IMR-90 (cell line): Measurements from ENCODE around the gene DTD1. TPM values are rescaled to one million over a fixed set of nuclear protein-coding genes. Genes with fewer than 3 reads are reported as not detected.

Experiments
- ATAC-seq: fragments of 200-7000 bp; cut with Tn5 transposase; 2 replicates; pipeline ENCODE4 v1.9.1; 2020; ENCODE audit warnings: low read depth, mild to moderate bottlenecking, moderate library complexity
- BruUV-seq: library from RNA; stranded (reverse); fragments of 400-500 nt; replicated peaks from 2 replicates; lab custom pipeline; 2021; lab: Mats Ljungman, UMichigan
- CTCF ChIA-PET: fragments of 300-600 bp; formaldehyde crosslinking; extraction: SDS; loops from one replicate; lab custom pipeline; 2021; ENCODE audit warnings: antibody characterized with exemption; lab: Yijun Ruan, JAX
- POLR2A ChIA-PET: fragments of 300-600 bp; sonication (Branson Sonifier 250); formaldehyde crosslinking; loops from one replicate; lab custom pipeline; 2022; ENCODE audit warnings: antibody characterized with exemption; ENCODE audit not compliant: unreplicated experiment; lab: Charles Lee
- DNase-seq: peaks from one replicate; pipeline ENCODE4 v3.0.0; 2013
- H2AFZ ChIP-seq: replicated peaks from 2 replicates; pipeline ENCODE3; 2013; ENCODE audit warnings: low read length, mild to moderate bottlenecking; ENCODE audit not compliant: poor library complexity
- H2AK5ac ChIP-seq: 2 replicates; pipeline ENCODE4 v1.6.1; 2013; ENCODE audit warnings: low read depth, low read length, inconsistent platforms
- H2AK9ac ChIP-seq: replicated peaks from 2 replicates; pipeline ENCODE3; 2013; ENCODE audit warnings: mild to moderate bottlenecking, low read depth, low read length, moderate library complexity; ENCODE audit not compliant: poor library complexity
- H2BK120ac ChIP-seq: 2 replicates; pipeline ENCODE4 v1.6.1; 2013; ENCODE audit warnings: low read depth, low read length, inconsistent platforms
- H2BK15ac ChIP-seq: 3 replicates; pipeline ENCODE4 v1.6.1; 2013; ENCODE audit warnings: low read depth, low read length, inconsistent platforms
- H2BK20ac ChIP-seq: 2 replicates; pipeline ENCODE4 v1.6.1; 2013; ENCODE audit warnings: low read depth, mild to moderate bottlenecking, inconsistent platforms, low read length, moderate library complexity
- H2BK5ac ChIP-seq: 2 replicates; pipeline ENCODE4 v1.6.1; 2013; ENCODE audit warnings: mild to moderate bottlenecking, low read depth, low read length, inconsistent platforms; ENCODE audit not compliant: poor library complexity, severe bottlenecking
- H3K14ac ChIP-seq: replicated peaks from 2 replicates; pipeline ENCODE4 v1.6.1; 2013; ENCODE audit warnings: low read depth, low read length, inconsistent platforms
- H3K18ac ChIP-seq: 2 replicates; pipeline ENCODE4 v1.6.1; 2013; ENCODE audit warnings: low read depth, low read length, control low read depth
- H3K23ac ChIP-seq: 2 replicates; pipeline ENCODE4 v1.6.1; 2013; ENCODE audit warnings: low read depth, low read length, inconsistent platforms
- H3K27ac ChIP-seq: 2 replicates; pipeline ENCODE4 v1.5.1; 2013; ENCODE audit warnings: mild to moderate bottlenecking, control low read depth, low read length; ENCODE audit not compliant: insufficient read depth
- H3K27me3 ChIP-seq: 2 replicates; pipeline ENCODE4 v1.6.1; 2013; ENCODE audit warnings: low read length; ENCODE audit not compliant: control insufficient read depth, insufficient read depth
- H3K36me3 ChIP-seq: 2 replicates; pipeline ENCODE4 v1.6.1; 2013; ENCODE audit warnings: low read length, mixed read lengths; ENCODE audit not compliant: control insufficient read depth, insufficient read depth
- H3K4ac ChIP-seq: 2 replicates; pipeline ENCODE4 v1.6.1; 2013; ENCODE audit warnings: low read depth, low read length, inconsistent platforms
- H3K4me1 ChIP-seq: 2 replicates; pipeline ENCODE4 v1.6.1; 2013; ENCODE audit warnings: low read length, mixed read lengths; ENCODE audit not compliant: control insufficient read depth, insufficient read depth
- H3K4me2 ChIP-seq: 2 replicates; pipeline ENCODE4 v1.6.1; 2013; ENCODE audit warnings: low read depth, mild to moderate bottlenecking, control low read depth, low read length, moderate library complexity
- H3K4me3 ChIP-seq: 2 replicates; pipeline ENCODE4 v1.5.1; 2013; ENCODE audit warnings: low read depth, mild to moderate bottlenecking, control low read depth, low read length, moderate library complexity; ENCODE audit not compliant: insufficient read depth
- H3K56ac ChIP-seq: 2 replicates; pipeline ENCODE4 v1.6.1; 2013; ENCODE audit warnings: low read length, inconsistent platforms; ENCODE audit not compliant: insufficient read depth; ENCODE audit errors: extremely low read depth
- H3K79me1 ChIP-seq, 2 experiments: 2 replicates each; pipeline ENCODE4 v1.6.1; 2013; ENCODE audit warnings: low read length in 2 of 2, inconsistent platforms in 1 of 2, low read depth in 1 of 2
- H3K9ac ChIP-seq: 2 replicates; pipeline ENCODE4 v1.6.1; 2013; ENCODE audit warnings: low read depth, low read length, control low read depth
- H3K9me1 ChIP-seq: 2 replicates; pipeline ENCODE4 v1.6.1; 2013; ENCODE audit warnings: low read length, inconsistent platforms; ENCODE audit not compliant: insufficient read depth
- H3K9me3 ChIP-seq: 2 replicates; pipeline ENCODE4 v1.6.1; 2013; ENCODE audit warnings: low read length; ENCODE audit not compliant: control insufficient read depth, insufficient read depth
- H4K20me1 ChIP-seq: 2 replicates; pipeline ENCODE4 v1.6.1; 2013; ENCODE audit warnings: low read length, inconsistent platforms; ENCODE audit not compliant: insufficient read depth
- H4K5ac ChIP-seq: 2 replicates; pipeline ENCODE4 v1.6.1; 2013; ENCODE audit warnings: mild to moderate bottlenecking, low read depth, low read length, control low read depth
- H4K8ac ChIP-seq, 2 experiments: 2 replicates each; pipeline ENCODE4 v1.6.1; 2013; ENCODE audit warnings: low read depth in 2 of 2, low read length in 2 of 2, control low read depth in 1 of 2, inconsistent platforms in 1 of 2
- H4K91ac ChIP-seq: 2 replicates; pipeline ENCODE4 v1.6.1; 2013; ENCODE audit warnings: low read depth, low read length, inconsistent platforms; ENCODE audit not compliant: insufficient read depth
- BHLHE40 ChIP-seq: fragments of 150-350 bp; IDR thresholded peaks from 2 replicates; pipeline ENCODE4 v1.6.1; 2016; ENCODE audit warnings: mild to moderate bottlenecking, low read depth, low read length
- CEBPB ChIP-seq: IDR thresholded peaks from 2 replicates; pipeline ENCODE4 v1.6.1; 2012; ENCODE audit warnings: low read depth, low read length, improper control_type of control experiment
- CHD1 ChIP-seq: IDR thresholded peaks from 2 replicates; pipeline ENCODE4 v1.6.1; 2012; ENCODE audit warnings: low read depth, low read length, improper control_type of control experiment
- CTCF ChIP-seq: conservative IDR thresholded peaks from 2 replicates; pipeline ENCODE4 v1.5.1; 2012; ENCODE audit warnings: mild to moderate bottlenecking, low read depth, low read length, improper control_type of control experiment
- ELK1 ChIP-seq: fragments of 150-350 bp; IDR thresholded peaks from 2 replicates; pipeline ENCODE4 v1.6.1; 2016; ENCODE audit warnings: low read depth, mild to moderate bottlenecking, low read length, moderate library complexity, borderline replicate concordance
- FOS ChIP-seq: fragments of 150-350 bp; IDR thresholded peaks from 2 replicates; pipeline ENCODE4 v1.6.1; 2016; ENCODE audit warnings: low read depth, low read length
- MAFK ChIP-seq: IDR thresholded peaks from 2 replicates; pipeline ENCODE4 v1.6.1; 2012; ENCODE audit warnings: low read depth, low read length, improper control_type of control experiment
- MAZ ChIP-seq: IDR thresholded peaks from 2 replicates; pipeline ENCODE4 v1.6.1; 2012; ENCODE audit warnings: low read depth, mild to moderate bottlenecking, low read length, improper control_type of control experiment, moderate library complexity, borderline replicate concordance
- MXI1 ChIP-seq: IDR thresholded peaks from 2 replicates; pipeline ENCODE4 v1.6.1; 2012; ENCODE audit warnings: low read depth, mild to moderate bottlenecking, low read length, moderate library complexity, borderline replicate concordance
- NFE2L2 ChIP-seq: fragments of 150-350 bp; IDR thresholded peaks from 2 replicates; pipeline ENCODE4 v1.6.1; 2016; ENCODE audit warnings: low read depth, mild to moderate bottlenecking, low read length
- POLR2A ChIP-seq: IDR thresholded peaks from 2 replicates; pipeline ENCODE4 v1.6.1; 2012; ENCODE audit warnings: mild to moderate bottlenecking, low read depth, low read length
- RAD21 ChIP-seq: IDR thresholded peaks from 2 replicates; pipeline ENCODE4 v1.6.1; 2012; ENCODE audit warnings: low read length, improper control_type of control experiment
- RCOR1 ChIP-seq: IDR thresholded peaks from 2 replicates; pipeline ENCODE4 v1.6.1; 2012; ENCODE audit warnings: mild to moderate bottlenecking, low read length, improper control_type of control experiment; ENCODE audit not compliant: insufficient replicate concordance
- RFX5 ChIP-seq: IDR thresholded peaks from 2 replicates; pipeline ENCODE4 v1.8.0; 2012; ENCODE audit warnings: low read depth, mild to moderate bottlenecking, low read length, moderate library complexity
- SMC3 ChIP-seq: fragments of 150-350 bp; IDR thresholded peaks from 2 replicates; pipeline ENCODE4 v1.6.1; 2016; ENCODE audit warnings: low read depth, mild to moderate bottlenecking, antibody characterized with exemption, low read length, moderate library complexity
- USF2 ChIP-seq: fragments of 150-350 bp; IDR thresholded peaks from 2 replicates; pipeline ENCODE4 v1.6.1; 2017; ENCODE audit warnings: mild to moderate bottlenecking, antibody characterized with exemption, low read length, low read depth
- WGBS, 2 experiments: methylation state at CpG; one replicate each; pipeline versions ENCODE4 v1.1.5 to v1.1.7; 2013; ENCODE audit warnings: missing lambda C conversion rate in 2 of 2; ENCODE audit not compliant: insufficient read length in 1 of 2; ENCODE audit errors: extremely low coverage in 2 of 2; 5-methylcytosine and 5-hydroxymethylcytosine counted together
- dilution Hi-C: fragments of 300-500 bp; cut with HindIII; formaldehyde crosslinking; loops from one replicate; pipeline ENCODE4 v1.14.3; 2018; ENCODE audit warnings: low sequenced_read_pairs; ENCODE audit not compliant: unreplicated experiment
- in situ Hi-C: fragments of 300-500 bp; cut with MboI; formaldehyde crosslinking; loops from 3 replicates; pipeline ENCODE4 v1.14.3; 2019; ENCODE audit warnings: low sequenced_read_pairs, inconsistent platforms, mixed read lengths
- intact Hi-C: fragments of 100-400 bp; cut with micrococcal nuclease; formaldehyde crosslinking; loops from 2 replicates; pipeline ENCODE4 v1.10.0; 2022
- polyA plus RNA-seq, 3 experiments: library from polyadenylated mRNA; depleted of rRNA; stranded (reverse); fragments of >200 nt; gene quantifications; 2 replicates each; pipeline ENCODE4 v1.2.3, GENCODE V29; 2012; ENCODE audit warnings: low replicate concordance in 1 of 3
- total RNA-seq: library from RNA; depleted of rRNA; stranded (reverse); fragments of >200 nt; gene quantifications from 2 replicates; pipeline ENCODE4 v1.2.3, GENCODE V29; 2012

DTD1 gene
- total and polyA plus RNA-seq, 2 of the 4 experiments (the other 2 are of a cell fraction), result 73.1 to 101 TPM

- no peaks in the 10 kb centered on the region for H3K27me3 ChIP-seq
- H3K56ac ChIP-seq, result no peak overlapping the region
- no peak overlapping the region for H2AK5ac ChIP-seq
- ATAC-seq (no peak), DNase-seq (no peak)
- no peak overlapping the region for H4K91ac ChIP-seq
- no TSS peak for BruUV-seq
- no peak overlapping the region for H2BK15ac ChIP-seq
- H4K20me1 ChIP-seq, result no peaks in the 10 kb centered on the region
- no peak overlapping the region for H2AK9ac ChIP-seq
- ChIA-PET CTCF (no interaction called here), POLR2A (no interaction called here)
- 63% methylated on average over 2 of the region's 9 CpGs; no CpG with 5 or more reads in 1 of the 2 experiments for WGBS, 2 experiments
- H3K79me1 ChIP-seq, result peaks cover 4 to 6% of the 10 kb centered on the region in 2 experiments; a peak in 1 of 4 replicates
- no peak overlapping the region for H2BK5ac ChIP-seq
- H3K9me3 ChIP-seq, result no peaks in the 10 kb centered on the region; the same call in 1 of the 2 replicates
- H3K4me1 ChIP-seq, result peaks cover 2% of the 10 kb centered on the region; the same call in 1 of the 2 replicates
- H2BK120ac ChIP-seq, result no peak overlapping the region
- H2BK20ac ChIP-seq, result no peak overlapping the region
- no peak overlapping the region for H2AFZ ChIP-seq
- no peak overlapping the region for H3K14ac ChIP-seq
- intact Hi-C loops, result no loop called here
- dilution Hi-C loops, result no loop called here
- H3K9ac ChIP-seq, result no peak overlapping the region
- no peak overlapping the region for H3K4ac ChIP-seq
- H3K4me3 ChIP-seq, result no peak overlapping the region
- TF ChIP-seq CTCF (no peak), BHLHE40 (no peak), RFX5 (no peak), SMC3 (no peak), ELK1 (no peak), MAZ (no peak), NFE2L2 (no peak), USF2 (no peak), RAD21 (no peak), MXI1 (no peak), POLR2A (no peak), MAFK (no peak), RCOR1 (no peak), CHD1 (no peak), FOS (no peak), CEBPB (no peak)
- no peak overlapping the region for H4K8ac ChIP-seq
- no peak overlapping the region for H3K27ac ChIP-seq
- H4K5ac ChIP-seq, result no peak overlapping the region
- no peak overlapping the region for H3K18ac ChIP-seq
- in situ Hi-C loops, result no loop called here
- peaks cover 5% of the 10 kb centered on the region; the same call in 1 of the 2 replicates for H3K9me1 ChIP-seq
- no peak overlapping the region for H3K4me2 ChIP-seq
- H3K23ac ChIP-seq, result no peak overlapping the region
- no peaks in the 10 kb centered on the region for H3K36me3 ChIP-seq
These were observed 133.8 kb downstream of the DTD1 start for GRCh38 chr20:18721551-18722115.
